Stromal cell of bone marrow (primary cell): Measurements from ENCODE around the gene GABRQ.
"Not testable (repeated sequence)": the region's sequence is repeated elsewhere in the genome, so short reads cannot be mapped to it uniquely, and the experiment has no call there.

ENCODE experiments used
- DNase-seq: peaks from one replicate; pipeline ENCODE4 v3.0.0-alpha.2; 2012; ENCODE audit warnings: low read depth

GABRQ gene

GRCh38 chrX:152658302-152658701 lies 20.6 kb downstream of the GABRQ start:
- DNase-seq: no peak

GRCh38 chrX:152663086-152663485 lies 25.4 kb downstream of the GABRQ start:
- no peak for DNase-seq

GRCh38 chrX:152674135-152674534 lies 36.4 kb downstream of the GABRQ start:
- DNase-seq: no peak

GRCh38 chrX:152674652-152675051 lies 37.0 kb downstream of the GABRQ start:
- DNase-seq: not testable (repeated sequence)

GRCh38 chrX:152681012-152681411 lies 43.3 kb downstream of the GABRQ start:
- DNase-seq: not testable (repeated sequence)

GRCh38 chrX:152697952-152698931 lies 60.5 kb downstream of the GABRQ start, which contains the start of gene MAGEA3:
Gene MAGEA3 (plus strand): TSS chrX:152698794. CDS start chrX:152700833, 2,039 bp downstream.
- DNase-seq: not testable (repeated sequence)

- DNase-seq: not testable (repeated sequence)
Measured at GRCh38 chrX:152700390-152700789, 62.7 kb downstream of the GABRQ start.

GRCh38 chrX:152706500-152706899 lies 68.8 kb downstream of the GABRQ start:
- DNase-seq: not testable (repeated sequence)
